Left ventricle myocardium inferior (tissue), 1 donor: ENCODE results near the gene TESK2. TPM values are rescaled to one million over a fixed set of nuclear protein-coding genes. Genes with fewer than 3 reads are reported as not detected.

Source experiments
- DNase-seq: peaks from one replicate; pipeline ENCODE4 v3.0.0-alpha.2; 2020
- H3K27ac ChIP-seq: fragments of 200-600 bp; replicated peaks from 2 replicates; pipeline ENCODE4 v1.8.0; 2021
- H3K27me3 ChIP-seq: fragments of 200-600 bp; 2 replicates; pipeline ENCODE4 v1.8.0; 2021; ENCODE audit warnings: low read depth
- H3K36me3 ChIP-seq: fragments of 200-600 bp; 2 replicates; pipeline ENCODE4 v1.8.0; 2021
- H3K4me1 ChIP-seq: fragments of 200-600 bp; 2 replicates; pipeline ENCODE4 v1.8.0; 2021
- H3K4me3 ChIP-seq: fragments of 200-600 bp; 2 replicates; pipeline ENCODE4 v1.8.0; 2021; ENCODE audit warnings: mild to moderate bottlenecking, moderate library complexity
- H3K9me3 ChIP-seq: fragments of 200-600 bp; replicated peaks from 2 replicates; pipeline ENCODE4 v1.8.0; 2021
- CTCF ChIP-seq: fragments of 200-600 bp; IDR thresholded peaks from 2 replicates; pipeline ENCODE4 v1.8.0; 2021; ENCODE audit warnings: antibody characterized with exemption, mild to moderate bottlenecking, borderline replicate concordance
- intact Hi-C: fragments of 100-400 bp; cut with micrococcal nuclease; formaldehyde crosslinking; loops from one replicate; pipeline ENCODE4 v1.11.0; 2022
- long read RNA-seq: library from polyadenylated mRNA; unstranded; transcript quantifications from one replicate; pipeline ENCODE4 v2.0.0, GENCODE V29; 2021
- total RNA-seq: library from RNA; stranded (reverse); fragmentation: NEBNext Ultra II Directional; extraction: Animal tissue kit (Norgen Biotek cat#: 25700); gene quantifications from one replicate; pipeline ENCODE4 v1.2.1, GENCODE V29; 2021
- donor health status: DM: no; HTN: yes; CAD: no; lungs with severe emphysema.

The TESK2 gene
- total RNA-seq, result 1.4 TPM
- long read RNA-seq, partial matches to known transcripts, result 1 of 1 reads
- long read RNA-seq, other reads (novel, unspliced or antisense), result 0 of 1 reads

- Histone ChIP-seq H3K4me1 (peaks cover 23% of the 10 kb centered on the region), H3K4me3 (peak within 1 kb of the TSS; percentile 99), H3K9me3 (no peaks in the 10 kb centered on the region), H3K36me3 (no peaks in the 10 kb centered on the region), H3K27me3 (no peaks in the 10 kb centered on the region), H3K27ac (peak within 1 kb of the TSS; percentile 82)
- intact Hi-C loops, result loop anchor here (10.0 kb wide), 1 partner anchor 476 kb away; the partner anchor contains the start of genes HECTD3 and UROD
- peak; percentile 96 for DNase-seq
- TF ChIP-seq CTCF, result peak; percentile 41
Measured at GRCh38 chr1:45490626-45491486, at the start of gene TESK2. TESK2 (minus strand) TSS chr1:45491163; CDS start chr1:45457785, 33,378 bp downstream.

- H3K27ac ChIP-seq, result no peak overlapping the region
- TF ChIP-seq CTCF, result no peak
- DNase-seq, result no peak
- H3K36me3 ChIP-seq, result no peaks in the 10 kb centered on the region
- no peak overlapping the region for H3K4me3 ChIP-seq
- no peaks in the 10 kb centered on the region for H3K27me3 ChIP-seq
- intact Hi-C loops, result no loop called here
- no peaks in the 10 kb centered on the region for H3K4me1 ChIP-seq
- no peaks in the 10 kb centered on the region for H3K9me3 ChIP-seq
Measured at GRCh38 chr1:45536886-45537285, 45.9 kb upstream of the TESK2 start.

GRCh38 chr1:45535988-45536766 is 45.2 kb upstream of the TESK2 start:
- Histone ChIP-seq H3K36me3 (no peaks in the 10 kb centered on the region), H3K9me3 (no peaks in the 10 kb centered on the region), H3K4me1 (no peaks in the 10 kb centered on the region), H3K4me3 (no peak overlapping the region), H3K27me3 (no peaks in the 10 kb centered on the region), H3K27ac (no peak overlapping the region)
- no peak for TF ChIP-seq CTCF
- DNase-seq, result no peak
- intact Hi-C loops, result no loop called here

GRCh38 chr1:45531873-45532272 is 40.9 kb upstream of the TESK2 start:
- Histone ChIP-seq H3K36me3 (no peaks in the 10 kb centered on the region), H3K4me1 (no peaks in the 10 kb centered on the region), H3K27me3 (no peaks in the 10 kb centered on the region), H3K9me3 (no peaks in the 10 kb centered on the region), H3K4me3 (no peak overlapping the region), H3K27ac (no peak overlapping the region)
- DNase-seq, result no peak
- intact Hi-C loops, result no loop called here
- no peak for TF ChIP-seq CTCF

- intact Hi-C loops, result no loop called here
- H3K9me3 ChIP-seq, result no peaks in the 10 kb centered on the region
- no peak overlapping the region for H3K4me3 ChIP-seq
- H3K27me3 ChIP-seq, result no peaks in the 10 kb centered on the region
- TF ChIP-seq CTCF, result no peak
- no peaks in the 10 kb centered on the region for H3K4me1 ChIP-seq
- no peak overlapping the region for H3K27ac ChIP-seq
- H3K36me3 ChIP-seq, result no peaks in the 10 kb centered on the region
- no peak for DNase-seq
Measured at GRCh38 chr1:45530632-45531135, 39.7 kb upstream of the TESK2 start.
